ENCODE results near the gene SLX4.

Gene SLX4

GRCh38 chr16:3546986-3547682 is 64.3 kb downstream of the SLX4 start:
- DNase-seq = no peak

- no peak for DNase-seq
Measured at GRCh38 chr16:3542601-3543373, 68.6 kb downstream of the SLX4 start.

DNA sequence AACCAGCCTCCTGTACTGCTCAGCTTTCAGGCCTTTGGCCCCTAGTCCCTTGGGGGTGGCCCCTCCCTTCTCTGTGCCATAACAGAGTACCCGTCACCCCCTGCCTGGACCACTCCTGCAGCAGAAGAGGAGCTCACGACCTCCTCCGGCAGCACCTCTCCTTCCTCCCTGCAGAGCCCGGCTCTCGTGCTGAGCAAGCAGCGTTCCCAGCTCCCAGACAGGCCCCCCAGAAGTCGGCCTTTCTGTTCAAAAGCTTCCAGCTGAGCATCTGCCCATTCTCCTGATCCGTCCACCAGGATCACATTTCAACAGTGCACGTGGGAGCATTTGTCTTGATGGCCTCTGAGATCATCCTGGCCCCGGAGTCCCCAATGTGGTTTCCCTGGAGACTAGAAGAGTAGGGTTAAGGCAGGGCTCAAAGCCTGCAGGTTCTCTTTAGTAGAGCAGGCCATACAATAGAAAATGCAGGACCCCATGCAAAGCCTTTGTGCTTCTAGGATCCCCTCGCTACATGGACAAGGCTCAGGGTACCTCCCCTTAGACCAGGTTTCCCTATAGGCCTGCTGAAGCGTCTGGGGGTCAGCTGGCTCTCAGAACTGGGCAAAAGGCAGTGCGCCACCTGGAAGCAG is 69.8 kb downstream of the SLX4 start:
- no peak for DNase-seq

DNA sequence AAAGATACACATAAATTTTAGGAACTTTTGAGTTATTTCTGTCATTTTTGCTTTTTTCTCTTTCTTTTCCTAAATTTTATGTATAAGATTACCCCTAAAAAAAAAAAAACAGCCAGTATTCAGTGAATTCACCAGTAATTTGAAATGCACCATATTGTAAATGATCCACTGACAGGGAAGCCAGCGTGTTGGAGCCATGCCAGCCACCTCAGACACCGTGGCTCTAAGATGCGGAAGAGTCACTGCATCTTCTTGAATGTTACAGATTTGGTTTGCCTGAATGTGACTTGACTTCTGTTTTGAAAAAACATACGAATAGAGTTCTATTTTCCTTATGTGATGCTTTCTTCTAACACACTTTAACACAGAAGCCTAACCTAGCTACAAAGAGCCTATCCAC is 73.2 kb downstream of the SLX4 start:
- DNase-seq = no peak

- DNase-seq = no peak
Measured at GRCh38 chr16:3536851-3537250, 74.6 kb downstream of the SLX4 start.

GRCh38 chr16:3536271-3536731 is 75.1 kb downstream of the SLX4 start:
- no peak for DNase-seq

DNA sequence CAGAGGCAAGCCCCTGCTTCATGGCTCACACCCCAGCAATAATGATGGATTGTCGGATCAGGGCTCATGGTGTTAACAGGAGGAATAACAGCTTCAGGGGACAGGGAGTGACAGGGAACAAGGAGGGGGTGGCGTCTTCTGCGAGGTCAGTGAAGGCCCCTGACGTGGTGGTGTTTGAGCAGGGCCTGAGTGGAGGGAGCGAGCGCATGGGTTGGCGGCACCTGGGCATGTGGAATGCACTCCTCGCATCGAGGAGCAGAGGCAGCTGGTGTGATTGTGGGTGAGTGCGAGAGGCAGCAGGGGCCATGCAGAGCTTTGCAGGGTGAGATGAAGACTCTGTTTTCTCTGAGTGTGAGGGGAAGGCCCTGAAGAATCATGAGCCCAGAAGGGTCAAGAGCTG is 77.3 kb downstream of the SLX4 start:
- DNase-seq = no peak

DNA sequence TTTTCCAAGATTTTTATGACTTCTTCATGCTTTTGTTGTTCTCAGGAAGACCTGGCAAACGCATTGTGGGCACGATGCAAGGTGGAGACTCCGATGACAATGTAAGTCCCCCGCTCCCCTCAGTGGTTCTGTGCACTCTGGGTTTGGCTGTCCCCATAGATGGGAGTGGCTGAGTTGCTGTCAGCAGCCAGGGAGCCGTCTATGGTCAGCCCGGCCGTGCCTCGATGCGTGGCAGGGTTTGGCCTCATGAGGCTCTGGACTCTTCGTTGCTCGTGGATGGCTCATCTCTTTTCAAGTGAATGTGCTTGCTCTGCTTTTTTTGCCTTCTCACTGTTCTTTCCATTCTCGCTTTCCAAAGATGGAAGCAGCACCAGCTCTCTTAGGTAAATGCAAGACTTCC is 78.7 kb downstream of the SLX4 start:
- DNase-seq = no peak
